MM.1S (cell line): Measurements from ENCODE around the gene KRT76.

Source experiments
- DNase-seq: peaks from one replicate; pipeline ENCODE4 v3.0.0-alpha.2; 2015
- H2AFZ ChIP-seq: fragments of 300-600 bp; sonication (generic); 2 replicates; pipeline ENCODE4 v1.6.0; 2016; ENCODE audit warnings: antibody characterized with exemption, low read length
- H3F3A ChIP-seq: fragments of 300-600 bp; sonication (generic); 2 replicates; pipeline ENCODE4 v1.6.1; 2016; ENCODE audit warnings: mild to moderate bottlenecking, antibody characterized with exemption, low read length, moderate library complexity, mixed read lengths; ENCODE audit not compliant: insufficient read depth
- H3K27ac ChIP-seq: fragments of 300-600 bp; sonication (generic); 2 replicates; pipeline ENCODE4 v1.5.1; 2016; ENCODE audit warnings: mild to moderate bottlenecking, low read length
- H3K27me3 ChIP-seq: fragments of 300-600 bp; sonication (generic); replicated peaks from 2 replicates; pipeline ENCODE4 v1.6.0; 2016; ENCODE audit warnings: low read length; ENCODE audit not compliant: insufficient read depth
- H3K36me3 ChIP-seq: fragments of 300-600 bp; sonication (generic); replicated peaks from 2 replicates; pipeline ENCODE4 v1.6.1; 2016; ENCODE audit warnings: mild to moderate bottlenecking, low read length, mixed read lengths; ENCODE audit not compliant: insufficient read depth
- H3K4me1 ChIP-seq: fragments of 300-600 bp; sonication (generic); 2 replicates; pipeline ENCODE4 v1.6.1; 2016; ENCODE audit warnings: low read length, mixed read lengths
- H3K4me2 ChIP-seq: fragments of 300-600 bp; sonication (generic); 2 replicates; pipeline ENCODE4 v1.6.0; 2016; ENCODE audit warnings: low read depth, low read length
- H3K4me3 ChIP-seq: fragments of 300-600 bp; sonication (generic); 2 replicates; pipeline ENCODE4 v1.5.1; 2016; ENCODE audit warnings: low read length, mixed read lengths
- H3K79me2 ChIP-seq: fragments of 300-600 bp; sonication (generic); 2 replicates; pipeline ENCODE4 v1.6.1; 2016; ENCODE audit warnings: mixed run types, low read length, mixed read lengths
- H3K9ac ChIP-seq: fragments of 300-600 bp; sonication (generic); 2 replicates; pipeline ENCODE4 v1.6.1; 2016; ENCODE audit warnings: low read length, mixed read lengths
- H3K9me2 ChIP-seq: fragments of 300-600 bp; sonication (generic); replicated peaks from 2 replicates; pipeline ENCODE4 v1.6.1; 2016; ENCODE audit warnings: mild to moderate bottlenecking, low read length, mixed read lengths; ENCODE audit not compliant: insufficient read depth
- H3K9me3 ChIP-seq: fragments of 300-600 bp; sonication (generic); replicated peaks from 2 replicates; pipeline ENCODE4 v1.6.1; 2016; ENCODE audit warnings: mild to moderate bottlenecking, low read length, mixed read lengths; ENCODE audit not compliant: insufficient read depth
- H4K20me1 ChIP-seq: fragments of 300-600 bp; sonication (generic); 2 replicates; pipeline ENCODE4 v1.6.1; 2016; ENCODE audit warnings: mild to moderate bottlenecking, low read length, moderate library complexity, mixed read lengths; ENCODE audit not compliant: insufficient read depth
- EZH2 ChIP-seq: fragments of 300-600 bp; sonication (generic); optimal IDR thresholded peaks from 2 replicates; pipeline ENCODE3; 2017; ENCODE audit warnings: low read depth, mild to moderate bottlenecking, antibody characterized with exemption, low read length, mixed read lengths
- EZH2phosphoT487 ChIP-seq: fragments of 300-600 bp; sonication (generic); IDR thresholded peaks from 2 replicates; pipeline ENCODE4 v1.6.1; 2018; ENCODE audit warnings: antibody characterized with exemption, low read length
- TF ChIP-seq, protein P1 (sequence below): fragments of 300-600 bp; sonication (generic); IDR thresholded peaks from 2 replicates; pipeline ENCODE4 v1.5.1; 2016; ENCODE audit warnings: antibody characterized with exemption, low read length, mixed read lengths

Gene KRT76

DNA sequence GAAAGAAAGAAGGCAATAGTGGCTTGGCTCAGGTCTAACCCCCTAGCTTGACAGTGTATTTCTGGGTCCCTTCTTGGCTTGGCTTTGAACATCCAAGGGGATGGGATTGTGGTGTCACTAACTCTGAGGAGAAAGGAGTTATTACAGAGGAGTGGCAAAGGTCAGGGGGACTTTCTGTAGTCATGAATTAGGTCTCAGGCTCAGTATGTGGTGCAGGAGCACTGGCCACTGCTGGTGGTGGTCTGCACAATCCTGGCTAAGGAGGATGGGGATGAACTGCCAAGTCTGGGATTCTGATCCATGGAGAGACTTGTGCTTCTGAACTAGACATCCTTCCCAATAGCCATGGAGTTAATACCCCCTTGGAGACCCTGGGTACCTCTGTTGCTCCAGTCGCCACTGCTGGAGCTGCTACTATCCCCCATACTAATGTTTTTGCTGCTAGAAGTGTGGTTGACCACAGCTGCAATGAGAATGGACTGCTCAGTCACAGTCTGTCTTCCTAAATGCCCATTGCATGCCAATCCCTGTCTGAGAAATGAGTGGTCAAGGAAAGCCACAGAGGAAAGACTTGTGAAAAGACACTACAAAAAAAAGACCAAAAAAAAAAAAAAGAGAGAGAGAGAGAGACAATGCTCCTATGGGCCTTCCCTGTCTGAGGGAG is 32.5 kb downstream of the KRT76 start:
- H3K27ac ChIP-seq: no peak overlapping the region
- TF ChIP-seq EZH2phosphoT487 (no peak), EZH2 (no peak)
- TF ChIP-seq, protein P1, sequence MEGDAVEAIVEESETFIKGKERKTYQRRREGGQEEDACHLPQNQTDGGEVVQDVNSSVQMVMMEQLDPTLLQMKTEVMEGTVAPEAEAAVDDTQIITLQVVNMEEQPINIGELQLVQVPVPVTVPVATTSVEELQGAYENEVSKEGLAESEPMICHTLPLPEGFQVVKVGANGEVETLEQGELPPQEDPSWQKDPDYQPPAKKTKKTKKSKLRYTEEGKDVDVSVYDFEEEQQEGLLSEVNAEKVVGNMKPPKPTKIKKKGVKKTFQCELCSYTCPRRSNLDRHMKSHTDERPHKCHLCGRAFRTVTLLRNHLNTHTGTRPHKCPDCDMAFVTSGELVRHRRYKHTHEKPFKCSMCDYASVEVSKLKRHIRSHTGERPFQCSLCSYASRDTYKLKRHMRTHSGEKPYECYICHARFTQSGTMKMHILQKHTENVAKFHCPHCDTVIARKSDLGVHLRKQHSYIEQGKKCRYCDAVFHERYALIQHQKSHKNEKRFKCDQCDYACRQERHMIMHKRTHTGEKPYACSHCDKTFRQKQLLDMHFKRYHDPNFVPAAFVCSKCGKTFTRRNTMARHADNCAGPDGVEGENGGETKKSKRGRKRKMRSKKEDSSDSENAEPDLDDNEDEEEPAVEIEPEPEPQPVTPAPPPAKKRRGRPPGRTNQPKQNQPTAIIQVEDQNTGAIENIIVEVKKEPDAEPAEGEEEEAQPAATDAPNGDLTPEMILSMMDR: no peak
- no peaks in the 10 kb centered on the region for H3F3A ChIP-seq
- no peaks in the 10 kb centered on the region for H3K9me2 ChIP-seq
- no peaks in the 10 kb centered on the region for H3K9me3 ChIP-seq
- no peak for DNase-seq
- no peaks in the 10 kb centered on the region for H4K20me1 ChIP-seq
- H2AFZ ChIP-seq: no peak overlapping the region
- no peaks in the 10 kb centered on the region for H3K36me3 ChIP-seq
- no peak overlapping the region for H3K4me3 ChIP-seq
- no peaks in the 10 kb centered on the region for H3K4me1 ChIP-seq
- no peaks in the 10 kb centered on the region for H3K79me2 ChIP-seq
- H3K4me2 ChIP-seq: no peak overlapping the region
- no peak overlapping the region for H3K9ac ChIP-seq
- H3K27me3 ChIP-seq: peaks cover 44% of the 10 kb centered on the region

DNA sequence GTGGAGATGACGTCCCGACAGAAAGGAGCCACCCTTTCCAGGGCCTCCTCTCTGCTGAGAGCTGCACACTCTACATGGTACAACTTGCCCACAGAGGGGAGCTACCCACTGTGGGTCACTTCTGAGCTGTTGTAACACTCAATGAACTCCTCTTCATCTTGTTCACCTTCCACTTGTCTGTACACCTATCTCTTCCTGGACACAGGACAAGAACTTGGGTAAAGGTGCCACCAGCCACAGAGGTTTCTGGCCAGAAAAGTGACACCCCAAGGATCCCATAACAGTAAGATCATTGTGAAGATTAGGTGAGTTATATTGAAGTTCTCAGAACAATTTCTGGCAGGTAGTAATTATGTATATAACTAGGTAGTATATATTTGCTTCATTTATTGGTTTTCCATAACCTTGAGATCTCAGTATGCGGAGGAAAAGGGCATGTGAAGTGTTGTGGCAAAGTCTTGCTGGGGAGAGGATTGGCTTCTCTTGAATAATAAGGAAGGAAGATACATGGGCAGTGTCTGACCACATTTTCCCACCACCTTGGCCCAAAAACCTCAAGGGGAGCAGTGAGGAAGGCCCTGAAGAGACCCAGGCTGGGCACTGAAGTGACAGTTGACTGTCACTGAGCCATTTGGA is 34.2 kb downstream of the KRT76 start:
- H4K20me1 ChIP-seq: no peaks in the 10 kb centered on the region
- no peak overlapping the region for H3K4me2 ChIP-seq
- H3K9me3 ChIP-seq: no peaks in the 10 kb centered on the region
- no peaks in the 10 kb centered on the region for H3K36me3 ChIP-seq
- H3K27ac ChIP-seq: no peak overlapping the region
- no peaks in the 10 kb centered on the region for H3K79me2 ChIP-seq
- H3K27me3 ChIP-seq: peaks cover 28% of the 10 kb centered on the region
- H3K9ac ChIP-seq: no peak overlapping the region
- no peaks in the 10 kb centered on the region for H3K4me1 ChIP-seq
- no peaks in the 10 kb centered on the region for H3K9me2 ChIP-seq
- TF ChIP-seq EZH2phosphoT487: no peak
- TF ChIP-seq, protein P1: no peak
- TF ChIP-seq EZH2: no peak
- no peak overlapping the region for H3K4me3 ChIP-seq
- H3F3A ChIP-seq: no peaks in the 10 kb centered on the region
- DNase-seq: no peak
- H2AFZ ChIP-seq: no peak overlapping the region

DNA sequence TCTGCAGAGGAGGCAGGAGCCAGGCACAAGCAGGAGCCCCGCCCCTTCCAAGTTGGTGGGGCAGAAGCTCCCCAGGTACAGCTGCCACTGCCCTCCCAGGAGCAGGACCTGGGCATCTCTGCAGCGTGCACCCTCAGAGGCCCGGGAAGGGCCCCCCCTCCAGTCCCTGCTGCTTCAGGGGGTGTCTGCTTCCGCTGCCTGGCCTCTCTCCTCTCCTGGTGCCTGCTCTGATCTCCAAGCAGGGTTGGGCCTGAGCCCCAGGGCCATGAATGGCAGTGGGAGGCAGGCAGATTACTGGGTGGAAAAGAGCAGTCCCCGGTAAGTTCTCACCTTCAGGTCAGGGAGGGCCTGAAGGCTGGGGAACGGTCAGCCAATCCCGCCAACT is 35.0 kb downstream of the KRT76 start:
- Histone ChIP-seq H3K36me3 (no peaks in the 10 kb centered on the region), H3K9ac (no peak overlapping the region), H3K27ac (no peak overlapping the region), H3F3A (no peaks in the 10 kb centered on the region), H3K27me3 (peaks cover 21% of the 10 kb centered on the region; the same call in 1 of the 2 replicates), H4K20me1 (no peaks in the 10 kb centered on the region), H3K9me3 (no peaks in the 10 kb centered on the region), H3K4me3 (no peak overlapping the region), H3K79me2 (no peaks in the 10 kb centered on the region), H2AFZ (no peak overlapping the region), H3K4me1 (no peaks in the 10 kb centered on the region), H3K4me2 (no peak overlapping the region), H3K9me2 (no peaks in the 10 kb centered on the region)
- TF ChIP-seq EZH2 (no peak), EZH2phosphoT487 (no peak)
- TF ChIP-seq, protein P1: no peak
- DNase-seq: no peak
